Mononuclear cell (primary cell): ENCODE data around the gene BDNF. TPM values are rescaled to one million over a fixed set of nuclear protein-coding genes. Genes with fewer than 3 reads are reported as not detected.
"Not testable (repeated sequence)": the region's sequence is repeated elsewhere in the genome, so short reads cannot be mapped to it uniquely, and the experiment has no call there.

ENCODE experiments used
- H3K27me3 ChIP-seq: 2 replicates; pipeline ENCODE4 v1.6.0; 2011; ENCODE audit warnings: low read length, control low read depth; ENCODE audit not compliant: insufficient read depth
- H3K4me1 ChIP-seq: 2 replicates; pipeline ENCODE4 v1.5.1; 2011; ENCODE audit warnings: mild to moderate bottlenecking, low read length, control low read depth; ENCODE audit not compliant: insufficient read depth
- H3K4me3 ChIP-seq: 2 replicates; pipeline ENCODE4 v1.5.1; 2011; ENCODE audit warnings: mild to moderate bottlenecking, low read length, moderate library complexity
- H3K9me3 ChIP-seq: 2 replicates; pipeline ENCODE4 v1.5.1; 2011; ENCODE audit warnings: low read depth, mild to moderate bottlenecking, control low read depth, low read length
- total RNA-seq: library from RNA; depleted of rRNA; stranded (reverse); fragments of >200 nt; gene quantifications from one replicate; pipeline ENCODE4 v1.2.3, GENCODE V29; 2012

The BDNF gene
- total RNA-seq, 1 donor: under 0.01 TPM

- no peaks in the 10 kb centered on the region for H3K27me3 ChIP-seq
- H3K4me3 ChIP-seq: no peak overlapping the region
- H3K9me3 ChIP-seq: no peaks in the 10 kb centered on the region
- no peaks in the 10 kb centered on the region for H3K4me1 ChIP-seq
Observed at GRCh38 chr11:27660171-27660570, 40.1 kb downstream of the BDNF start.

- H3K9me3 ChIP-seq: no peaks in the 10 kb centered on the region
- no peaks in the 10 kb centered on the region for H3K4me1 ChIP-seq
- H3K4me3 ChIP-seq: no peak overlapping the region
- no peaks in the 10 kb centered on the region for H3K27me3 ChIP-seq
Observed at GRCh38 chr11:27658535-27659236, 41.6 kb downstream of the BDNF start.

GRCh38 chr11:27656806-27657483 lies 43.3 kb downstream of the BDNF start:
- H3K4me3 ChIP-seq: no peak overlapping the region
- H3K27me3 ChIP-seq: no peaks in the 10 kb centered on the region
- H3K9me3 ChIP-seq: no peaks in the 10 kb centered on the region
- no peaks in the 10 kb centered on the region for H3K4me1 ChIP-seq

- Histone ChIP-seq H3K4me1 (no peaks in the 10 kb centered on the region), H3K4me3 (no peak overlapping the region), H3K9me3 (no peaks in the 10 kb centered on the region), H3K27me3 (no peaks in the 10 kb centered on the region)
Observed at GRCh38 chr11:27656320-27656719, 43.9 kb downstream of the BDNF start.

GRCh38 chr11:27653990-27654758 lies 46.1 kb downstream of the BDNF start:
- Histone ChIP-seq H3K27me3 (no peaks in the 10 kb centered on the region), H3K4me3 (no peak overlapping the region), H3K4me1 (no peaks in the 10 kb centered on the region), H3K9me3 (no peaks in the 10 kb centered on the region)

- Histone ChIP-seq H3K9me3 (no peaks in the 10 kb centered on the region), H3K4me1 (no peaks in the 10 kb centered on the region), H3K27me3 (no peaks in the 10 kb centered on the region), H3K4me3 (no peak overlapping the region)
Observed at GRCh38 chr11:27651711-27652110, 48.5 kb downstream of the BDNF start.

- no peak overlapping the region for H3K4me3 ChIP-seq
- H3K27me3 ChIP-seq: no peaks in the 10 kb centered on the region
- H3K4me1 ChIP-seq: no peaks in the 10 kb centered on the region
- no peaks in the 10 kb centered on the region for H3K9me3 ChIP-seq
Observed at GRCh38 chr11:27650988-27651387, 49.3 kb downstream of the BDNF start.

GRCh38 chr11:27649800-27650199 lies 50.5 kb downstream of the BDNF start:
- Histone ChIP-seq H3K27me3 (no peaks in the 10 kb centered on the region), H3K4me3 (no peak overlapping the region), H3K4me1 (no peaks in the 10 kb centered on the region), H3K9me3 (no peaks in the 10 kb centered on the region)

GRCh38 chr11:27648840-27649239 lies 51.4 kb downstream of the BDNF start:
- no peaks in the 10 kb centered on the region for H3K4me1 ChIP-seq
- H3K27me3 ChIP-seq: no peaks in the 10 kb centered on the region
- H3K4me3 ChIP-seq: no peak overlapping the region
- H3K9me3 ChIP-seq: no peaks in the 10 kb centered on the region

- H3K27me3 ChIP-seq: no peaks in the 10 kb centered on the region
- H3K4me3 ChIP-seq: no peak overlapping the region
- H3K4me1 ChIP-seq: no peaks in the 10 kb centered on the region
Observed at GRCh38 chr11:27646051-27646818, 54.0 kb downstream of the BDNF start.

GRCh38 chr11:27642954-27643353 lies 57.3 kb downstream of the BDNF start:
- H3K4me3 ChIP-seq: no peak overlapping the region
- H3K9me3 ChIP-seq: no peaks in the 10 kb centered on the region
- H3K4me1 ChIP-seq: no peaks in the 10 kb centered on the region
- no peaks in the 10 kb centered on the region for H3K27me3 ChIP-seq

More at GRCh38 chr11:27646051-27646818, 54.0 kb downstream of the BDNF start:
- no peaks in the 10 kb centered on the region for H3K9me3 ChIP-seq

- Histone ChIP-seq H3K27me3 (no peaks in the 10 kb centered on the region), H3K4me3 (no peak overlapping the region), H3K4me1 (no peaks in the 10 kb centered on the region), H3K9me3 (no peaks in the 10 kb centered on the region)
Observed at GRCh38 chr11:27640954-27641353, 59.3 kb downstream of the BDNF start.

- no peaks in the 10 kb centered on the region for H3K9me3 ChIP-seq
- H3K4me3 ChIP-seq: no peak overlapping the region
- no peaks in the 10 kb centered on the region for H3K4me1 ChIP-seq
- no peaks in the 10 kb centered on the region for H3K27me3 ChIP-seq
Observed at GRCh38 chr11:27635567-27636037, 64.7 kb downstream of the BDNF start.

- H3K4me3 ChIP-seq, H3K9me3 ChIP-seq, H3K27me3 ChIP-seq, H3K4me1 ChIP-seq: not testable (repeated sequence)
Observed at GRCh38 chr11:27634776-27635175, 65.5 kb downstream of the BDNF start.

- H3K9me3 ChIP-seq, H3K4me1 ChIP-seq, H3K27me3 ChIP-seq, H3K4me3 ChIP-seq: not testable (repeated sequence)
Observed at GRCh38 chr11:27634282-27634681, 66.0 kb downstream of the BDNF start.
